Measurements from ENCODE around the gene ARL11. TPM values are rescaled to one million over a fixed set of nuclear protein-coding genes. Genes with fewer than 3 reads are reported as not detected.

Gene ARL11
- total RNA-seq, 1 donor from 2014 or later = under 0.01 TPM

DNA sequence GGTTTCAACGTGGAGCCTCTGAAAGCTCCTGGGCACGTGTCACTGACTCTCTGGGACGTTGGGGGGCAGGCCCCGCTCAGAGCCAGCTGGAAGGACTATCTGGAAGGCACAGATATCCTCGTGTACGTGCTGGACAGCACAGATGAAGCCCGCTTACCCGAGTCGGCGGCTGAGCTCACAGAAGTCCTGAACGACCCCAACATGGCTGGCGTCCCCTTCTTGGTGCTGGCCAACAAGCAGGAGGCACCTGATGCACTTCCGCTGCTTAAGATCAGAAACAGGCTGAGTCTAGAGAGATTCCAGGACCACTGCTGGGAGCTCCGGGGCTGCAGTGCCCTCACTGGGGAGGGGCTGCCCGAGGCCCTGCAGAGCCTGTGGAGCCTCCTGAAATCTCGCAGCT, 2.3 kb downstream of the ARL11 start:
- Histone ChIP-seq H3K36me3 (ENCODE audit: control insufficient read depth in 3 of 3, insufficient read depth in 3 of 3, low read length in 3 of 3) (no peaks in the 10 kb centered on the region), H3K4me3 (ENCODE audit: low read length in 3 of 3) (no peak overlapping the region), H3K4me1 (ENCODE audit: control insufficient read depth in 3 of 3, insufficient read depth in 3 of 3, low read length in 3 of 3) (peaks cover 0 to 8% (median 0%) of the 10 kb centered on the region in 3 donors), H3K27me3 (ENCODE audit: control insufficient read depth in 3 of 3, insufficient read depth in 3 of 3, low read length in 3 of 3) (no peaks in the 10 kb centered on the region), H3K9ac (ENCODE audit: low read depth in 1 of 3, low read length in 3 of 3) (no peak overlapping the region), H3K27ac (ENCODE audit: low read depth, low read length) (no peak overlapping the region), H3K9me3 (ENCODE audit: control insufficient read depth in 3 of 3, low read length in 3 of 3) (no peaks in the 10 kb centered on the region)

DNA sequence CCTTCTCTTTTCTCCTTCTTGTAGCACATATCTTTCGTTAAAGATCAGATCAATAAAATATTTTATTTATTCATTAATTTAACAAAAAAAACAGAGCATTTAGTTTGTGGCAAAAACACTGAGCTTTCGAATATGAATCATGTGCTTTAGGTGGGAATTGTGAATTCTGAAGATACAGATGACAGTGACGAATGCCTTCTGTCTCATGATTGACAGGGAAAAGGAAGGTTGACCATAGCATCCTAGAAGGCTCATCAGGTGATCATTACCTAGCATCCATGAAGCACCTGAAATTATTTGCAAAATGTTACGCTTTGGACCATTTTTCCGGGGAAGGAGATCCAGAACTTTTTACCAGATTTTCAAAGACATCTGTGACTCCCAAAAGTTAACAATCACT, 3.8 kb downstream of the ARL11 start:
- H3K9me3 ChIP-seq (ENCODE audit: control insufficient read depth in 3 of 3, low read length in 3 of 3) = no peaks in the 10 kb centered on the region
- H3K36me3 ChIP-seq (ENCODE audit: control insufficient read depth in 3 of 3, insufficient read depth in 3 of 3, low read length in 3 of 3) = no peaks in the 10 kb centered on the region
- no peak overlapping the region for H3K4me3 ChIP-seq (ENCODE audit: low read length in 3 of 3)
- peaks cover 0 to 8% (median 0%) of the 10 kb centered on the region in 3 donors for H3K4me1 ChIP-seq (ENCODE audit: control insufficient read depth in 3 of 3, insufficient read depth in 3 of 3, low read length in 3 of 3)
- no peak overlapping the region for H3K27ac ChIP-seq (ENCODE audit: low read depth, low read length)
- H3K9ac ChIP-seq (ENCODE audit: low read depth in 1 of 3, low read length in 3 of 3) = no peak overlapping the region
- H3K27me3 ChIP-seq (ENCODE audit: control insufficient read depth in 3 of 3, insufficient read depth in 3 of 3, low read length in 3 of 3) = no peaks in the 10 kb centered on the region

DNA sequence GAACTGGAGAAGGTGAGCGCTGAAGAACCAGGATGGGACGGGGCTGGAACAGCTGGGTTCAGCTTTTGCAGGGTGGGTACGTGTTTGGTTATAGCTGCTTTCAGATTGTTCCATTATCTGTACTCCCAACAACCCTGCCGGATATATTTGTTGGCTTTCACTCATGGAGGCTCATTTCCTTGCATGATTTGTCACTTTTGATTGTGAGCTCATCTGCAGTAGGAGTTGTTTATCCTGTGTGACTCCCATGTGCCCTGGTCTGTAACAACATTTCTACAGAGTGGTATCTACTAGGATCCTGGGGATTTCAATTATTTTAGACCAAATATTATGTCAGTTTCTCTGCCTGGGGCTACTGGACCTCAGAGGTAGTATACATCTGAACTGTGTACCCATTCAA, 5.4 kb downstream of the ARL11 start:
- no peaks in the 10 kb centered on the region for H3K27me3 ChIP-seq (ENCODE audit: control insufficient read depth in 3 of 3, insufficient read depth in 3 of 3, low read length in 3 of 3)
- no peaks in the 10 kb centered on the region for H3K9me3 ChIP-seq (ENCODE audit: control insufficient read depth in 3 of 3, low read length in 3 of 3)
- no peak overlapping the region for H3K9ac ChIP-seq (ENCODE audit: low read depth in 1 of 3, low read length in 3 of 3)
- peaks cover 0 to 8% (median 0%) of the 10 kb centered on the region in 3 donors for H3K4me1 ChIP-seq (ENCODE audit: control insufficient read depth in 3 of 3, insufficient read depth in 3 of 3, low read length in 3 of 3)
- H3K27ac ChIP-seq (ENCODE audit: low read depth, low read length) = no peak overlapping the region
- no peak overlapping the region for H3K4me3 ChIP-seq (ENCODE audit: low read length in 3 of 3)
- no peaks in the 10 kb centered on the region for H3K36me3 ChIP-seq (ENCODE audit: control insufficient read depth in 3 of 3, insufficient read depth in 3 of 3, low read length in 3 of 3)

DNA sequence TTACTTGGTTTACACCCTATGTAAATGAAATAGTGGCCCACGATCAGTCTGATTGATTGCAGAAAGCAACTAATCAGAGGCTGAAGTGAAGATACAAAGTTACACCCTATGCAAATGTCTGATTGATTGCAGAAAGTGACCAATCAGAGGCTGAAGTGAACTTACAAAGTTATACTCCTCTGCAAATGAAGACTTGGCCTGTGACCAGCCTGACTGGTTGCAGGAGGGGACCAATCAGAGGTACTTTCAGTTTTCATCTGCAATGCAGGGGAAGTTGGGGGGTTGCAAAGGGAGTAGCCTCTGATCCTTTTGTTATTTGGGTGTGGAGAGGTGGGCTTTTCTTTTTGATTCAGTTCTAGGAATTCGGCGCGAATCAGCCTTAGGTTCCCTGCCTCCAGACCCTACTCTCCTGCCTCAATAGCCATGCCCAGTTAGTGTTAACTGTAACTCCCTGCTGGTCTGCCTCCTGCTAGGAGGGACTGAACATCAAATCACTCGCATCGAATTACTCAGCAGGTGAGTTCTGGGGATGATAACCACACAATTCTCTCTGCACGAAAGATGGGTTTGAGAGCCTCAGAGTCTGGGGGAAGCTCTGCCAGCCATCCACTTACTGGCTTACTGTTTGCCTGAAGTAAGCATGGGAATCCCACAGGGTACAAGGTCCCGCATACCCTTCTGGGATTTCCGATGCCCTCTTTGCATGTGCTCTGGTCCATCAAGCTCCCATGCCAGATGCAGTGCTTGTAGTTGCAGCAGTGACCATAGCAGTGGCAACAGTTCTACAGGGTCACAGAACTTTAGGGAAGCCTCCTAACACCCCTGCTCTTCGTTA, 7.5 kb downstream of the ARL11 start:
- H3K27me3 ChIP-seq (ENCODE audit: control insufficient read depth in 3 of 3, insufficient read depth in 3 of 3, low read length in 3 of 3) = no peaks in the 10 kb centered on the region
- no peaks in the 10 kb centered on the region for H3K9me3 ChIP-seq (ENCODE audit: control insufficient read depth in 3 of 3, low read length in 3 of 3)
- H3K9ac ChIP-seq (ENCODE audit: low read depth in 1 of 3, low read length in 3 of 3) = no peak overlapping the region
- no peak overlapping the region for H3K27ac ChIP-seq (ENCODE audit: low read depth, low read length)
- H3K4me3 ChIP-seq (ENCODE audit: low read length in 3 of 3) = peak overlapping the region; percentile 45 to 49 (median 49)
- H3K4me1 ChIP-seq (ENCODE audit: control insufficient read depth in 3 of 3, insufficient read depth in 3 of 3, low read length in 3 of 3) = no peaks in the 10 kb centered on the region
- no peaks in the 10 kb centered on the region for H3K36me3 ChIP-seq (ENCODE audit: control insufficient read depth in 3 of 3, insufficient read depth in 3 of 3, low read length in 3 of 3)

DNA sequence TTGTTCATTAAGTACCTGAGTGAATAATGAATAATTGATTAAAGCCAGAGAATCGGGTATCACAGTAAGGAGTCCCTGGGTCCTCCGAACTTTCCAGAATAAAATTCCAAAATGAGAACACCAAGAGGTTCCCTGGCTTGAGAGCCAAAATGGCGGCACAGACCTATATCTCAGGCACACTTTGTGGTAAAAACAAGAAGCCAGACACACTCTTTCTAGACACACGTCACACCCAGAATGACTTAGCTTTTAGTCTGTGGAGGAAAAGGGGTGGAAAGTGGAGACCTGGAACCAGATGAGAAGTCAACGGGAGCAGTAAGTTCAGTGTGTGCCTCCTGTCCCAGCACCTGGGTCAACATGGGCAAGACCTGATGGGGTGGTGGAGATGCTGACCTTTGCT, 8.4 kb downstream of the ARL11 start:
- H3K4me3 ChIP-seq (ENCODE audit: low read length in 3 of 3) = no peak overlapping the region
- H3K4me1 ChIP-seq (ENCODE audit: control insufficient read depth in 3 of 3, insufficient read depth in 3 of 3, low read length in 3 of 3) = no peaks in the 10 kb centered on the region
- H3K36me3 ChIP-seq (ENCODE audit: control insufficient read depth in 3 of 3, insufficient read depth in 3 of 3, low read length in 3 of 3) = no peaks in the 10 kb centered on the region
- no peak overlapping the region for H3K27ac ChIP-seq (ENCODE audit: low read depth, low read length)
- H3K27me3 ChIP-seq (ENCODE audit: control insufficient read depth in 3 of 3, insufficient read depth in 3 of 3, low read length in 3 of 3) = no peaks in the 10 kb centered on the region
- no peaks in the 10 kb centered on the region for H3K9me3 ChIP-seq (ENCODE audit: control insufficient read depth in 3 of 3, low read length in 3 of 3)
- no peak overlapping the region for H3K9ac ChIP-seq (ENCODE audit: low read depth in 1 of 3, low read length in 3 of 3)

DNA sequence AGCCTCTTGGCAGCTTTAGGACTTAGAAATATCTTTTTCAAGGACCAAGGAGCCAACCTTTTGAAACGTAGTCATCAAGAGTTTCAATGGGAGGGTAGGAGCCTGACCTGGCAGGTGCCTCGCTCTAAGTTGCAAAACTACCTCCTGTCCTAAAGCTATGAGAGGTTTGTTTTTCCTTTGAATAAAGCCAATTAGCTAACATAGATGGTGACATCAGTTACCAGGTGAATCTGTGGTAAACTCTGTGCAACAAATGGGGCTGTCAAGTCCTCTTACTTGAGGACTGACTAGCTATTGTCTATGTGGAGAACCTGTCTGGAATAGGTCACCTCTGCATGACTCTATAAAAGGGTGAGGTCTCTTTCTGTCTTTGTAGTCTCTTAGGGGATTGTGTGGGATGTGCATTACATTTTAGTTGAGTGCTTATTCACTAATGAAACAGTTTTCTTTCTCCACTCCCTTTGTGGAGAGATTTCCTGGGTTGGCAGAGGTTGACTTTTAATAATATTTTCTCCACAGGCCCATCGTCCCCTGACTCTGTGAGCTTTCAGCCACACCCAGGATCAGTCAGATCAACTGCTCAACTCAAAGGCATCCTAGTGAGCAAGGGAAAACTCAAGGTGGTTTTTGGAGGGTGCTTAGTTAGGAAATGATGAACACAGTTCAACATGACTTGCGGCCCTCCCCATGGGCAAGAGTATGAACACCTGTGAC, 9.9 kb downstream of the ARL11 start:
- Histone ChIP-seq H3K4me1 (ENCODE audit: control insufficient read depth in 3 of 3, insufficient read depth in 3 of 3, low read length in 3 of 3) (no peaks in the 10 kb centered on the region), H3K27me3 (ENCODE audit: control insufficient read depth in 3 of 3, insufficient read depth in 3 of 3, low read length in 3 of 3) (no peaks in the 10 kb centered on the region), H3K9ac (ENCODE audit: low read depth in 1 of 3, low read length in 3 of 3) (no peak overlapping the region), H3K27ac (ENCODE audit: low read depth, low read length) (no peak overlapping the region), H3K4me3 (ENCODE audit: low read length in 3 of 3) (no peak overlapping the region), H3K36me3 (ENCODE audit: control insufficient read depth in 3 of 3, insufficient read depth in 3 of 3, low read length in 3 of 3) (no peaks in the 10 kb centered on the region), H3K9me3 (ENCODE audit: control insufficient read depth in 3 of 3, low read length in 3 of 3) (no peaks in the 10 kb centered on the region)

DNA sequence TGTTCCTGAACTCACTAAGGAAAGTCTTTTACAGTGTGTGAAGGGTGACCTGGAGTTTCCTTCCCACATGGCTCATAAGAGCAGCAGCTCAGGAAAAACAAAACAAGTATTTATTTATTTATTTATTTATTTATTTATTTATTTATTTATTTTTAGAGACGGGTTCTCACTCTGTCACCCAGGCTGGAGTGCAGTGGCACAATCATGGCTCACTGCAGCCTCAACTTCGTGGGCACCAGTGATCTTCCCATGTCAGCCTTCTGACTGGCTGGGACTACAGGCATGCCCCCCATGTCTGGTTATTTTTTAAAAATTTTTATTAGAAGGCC, 10.4 kb downstream of the ARL11 start:
- no peak overlapping the region for H3K4me3 ChIP-seq (ENCODE audit: low read length in 3 of 3)
- no peaks in the 10 kb centered on the region for H3K4me1 ChIP-seq (ENCODE audit: control insufficient read depth in 3 of 3, insufficient read depth in 3 of 3, low read length in 3 of 3)
- no peaks in the 10 kb centered on the region for H3K36me3 ChIP-seq (ENCODE audit: control insufficient read depth in 3 of 3, insufficient read depth in 3 of 3, low read length in 3 of 3)
- H3K9ac ChIP-seq (ENCODE audit: low read depth in 1 of 3, low read length in 3 of 3) = no peak overlapping the region
- no peaks in the 10 kb centered on the region for H3K9me3 ChIP-seq (ENCODE audit: control insufficient read depth in 3 of 3, low read length in 3 of 3)
- no peak overlapping the region for H3K27ac ChIP-seq (ENCODE audit: low read depth, low read length)
- no peaks in the 10 kb centered on the region for H3K27me3 ChIP-seq (ENCODE audit: control insufficient read depth in 3 of 3, insufficient read depth in 3 of 3, low read length in 3 of 3)

DNA sequence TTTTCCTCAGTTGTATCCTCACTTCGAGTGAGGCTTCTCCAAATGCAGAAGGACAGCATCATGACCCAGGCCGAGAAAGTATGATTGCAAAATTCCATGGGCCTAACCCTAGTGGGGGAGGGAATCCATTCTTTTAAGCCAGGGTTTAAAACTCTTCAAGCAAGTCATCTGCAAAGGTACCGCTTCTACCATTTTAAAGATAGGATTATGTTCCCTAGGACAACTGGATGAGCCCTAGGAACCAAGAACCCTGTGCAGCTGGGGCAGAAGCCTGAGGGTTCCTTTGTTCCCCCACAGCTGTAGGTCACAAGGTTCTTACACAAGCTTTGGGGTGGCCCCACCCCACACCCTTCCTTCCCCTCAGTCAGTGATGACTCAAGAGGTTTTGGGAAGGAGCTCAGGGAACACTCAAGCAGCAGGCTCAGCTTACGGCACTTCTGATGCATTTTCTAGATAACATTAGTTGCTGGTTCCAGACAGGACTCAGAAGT, 13.5 kb downstream of the ARL11 start:
- H3K27me3 ChIP-seq (ENCODE audit: control insufficient read depth in 3 of 3, insufficient read depth in 3 of 3, low read length in 3 of 3) = no peaks in the 10 kb centered on the region
- H3K27ac ChIP-seq (ENCODE audit: low read depth, low read length) = peak overlapping the region; percentile 4
- H3K36me3 ChIP-seq (ENCODE audit: control insufficient read depth in 3 of 3, insufficient read depth in 3 of 3, low read length in 3 of 3) = no peaks in the 10 kb centered on the region
- no peak overlapping the region for H3K9ac ChIP-seq (ENCODE audit: low read depth in 1 of 3, low read length in 3 of 3)
- no peaks in the 10 kb centered on the region for H3K4me1 ChIP-seq (ENCODE audit: control insufficient read depth in 3 of 3, insufficient read depth in 3 of 3, low read length in 3 of 3)
- no peaks in the 10 kb centered on the region for H3K9me3 ChIP-seq (ENCODE audit: control insufficient read depth in 3 of 3, low read length in 3 of 3)
- no peak overlapping the region for H3K4me3 ChIP-seq (ENCODE audit: low read length in 3 of 3)

DNA sequence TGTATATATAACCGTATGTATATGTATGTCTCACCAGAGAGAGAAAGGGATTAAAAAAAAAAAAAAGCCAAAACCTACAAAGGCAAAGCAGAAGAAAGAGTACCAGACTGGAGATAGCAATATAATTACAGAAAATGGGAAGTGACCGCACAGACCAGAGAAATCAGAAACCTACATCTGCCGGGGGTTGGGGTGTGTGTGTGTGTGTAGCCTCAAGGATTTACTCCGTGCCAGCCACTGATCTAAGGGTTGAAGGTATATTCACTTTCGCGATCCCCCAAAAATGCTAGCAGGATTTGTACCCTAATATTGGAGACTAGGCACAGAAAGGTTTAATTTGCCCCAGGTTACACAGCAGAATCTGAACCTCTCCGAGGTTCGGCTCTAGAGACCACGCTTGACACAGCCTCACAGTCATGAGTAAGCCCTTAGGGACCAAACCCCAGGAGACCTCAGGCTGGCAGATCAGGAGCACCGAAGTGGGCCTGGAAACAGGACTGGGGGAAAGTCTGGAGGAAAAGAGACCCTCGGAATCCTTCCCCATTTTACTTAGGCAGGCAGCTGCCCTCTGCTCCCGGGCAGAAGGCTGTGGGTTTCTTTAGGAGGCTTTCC, 14.8 kb downstream of the ARL11 start:
- Histone ChIP-seq H3K9me3 (ENCODE audit: control insufficient read depth in 3 of 3, low read length in 3 of 3) (no peaks in the 10 kb centered on the region), H3K4me1 (ENCODE audit: control insufficient read depth in 3 of 3, insufficient read depth in 3 of 3, low read length in 3 of 3) (no peaks in the 10 kb centered on the region), H3K4me3 (ENCODE audit: low read length in 3 of 3) (no peak overlapping the region), H3K27ac (ENCODE audit: low read depth, low read length) (no peak overlapping the region), H3K27me3 (ENCODE audit: control insufficient read depth in 3 of 3, insufficient read depth in 3 of 3, low read length in 3 of 3) (no peaks in the 10 kb centered on the region), H3K36me3 (ENCODE audit: control insufficient read depth in 3 of 3, insufficient read depth in 3 of 3, low read length in 3 of 3) (no peaks in the 10 kb centered on the region), H3K9ac (ENCODE audit: low read depth in 1 of 3, low read length in 3 of 3) (no peak overlapping the region)

DNA sequence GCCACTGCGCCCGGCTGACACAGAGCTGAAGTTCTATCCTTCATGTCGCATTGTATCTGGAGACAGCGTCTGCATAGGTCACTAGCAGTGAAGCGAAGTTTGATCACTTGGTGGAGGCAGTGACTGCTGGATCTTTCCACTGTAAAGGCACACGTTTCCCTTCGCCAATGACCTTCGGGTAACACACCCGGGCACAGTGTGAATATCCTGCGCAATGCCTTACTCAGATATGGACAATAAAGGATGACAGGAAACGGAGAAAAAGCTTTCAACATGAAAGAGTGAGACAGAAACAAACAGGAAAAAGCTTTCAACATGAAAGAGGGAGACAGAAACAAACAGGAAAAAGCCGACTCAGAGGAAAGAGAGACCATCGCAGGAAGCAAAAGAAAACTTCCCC, 17.1 kb downstream of the ARL11 start:
- no peaks in the 10 kb centered on the region for H3K9me3 ChIP-seq (ENCODE audit: control insufficient read depth in 3 of 3, low read length in 3 of 3)
- H3K4me3 ChIP-seq (ENCODE audit: low read length in 3 of 3) = no peak overlapping the region
- no peaks in the 10 kb centered on the region for H3K27me3 ChIP-seq (ENCODE audit: control insufficient read depth in 3 of 3, insufficient read depth in 3 of 3, low read length in 3 of 3)
- H3K4me1 ChIP-seq (ENCODE audit: control insufficient read depth in 3 of 3, insufficient read depth in 3 of 3, low read length in 3 of 3) = peaks cover 9 to 13% (median 9%) of the 10 kb centered on the region in 3 donors
- no peaks in the 10 kb centered on the region for H3K36me3 ChIP-seq (ENCODE audit: control insufficient read depth in 3 of 3, insufficient read depth in 3 of 3, low read length in 3 of 3)
- H3K27ac ChIP-seq (ENCODE audit: low read depth, low read length) = no peak overlapping the region
- H3K9ac ChIP-seq (ENCODE audit: low read depth in 1 of 3, low read length in 3 of 3) = no peak overlapping the region
